ENCODE results near the gene DUSP1.

Gene DUSP1

GRCh38 chr5:172762214-172763119 is 8.5 kb downstream of the DUSP1 start:
- no peak for DNase-seq

GRCh38 chr5:172760959-172761358 is 10.0 kb downstream of the DUSP1 start:
- no peak for DNase-seq

- DNase-seq, result no peak
Measured at GRCh38 chr5:172760136-172760535, 10.9 kb downstream of the DUSP1 start.

GRCh38 chr5:172758834-172759149 is 12.2 kb downstream of the DUSP1 start:
- DNase-seq, result no peak

GRCh38 chr5:172758077-172758833 is 12.7 kb downstream of the DUSP1 start:
- peak; percentile 98 for DNase-seq

GRCh38 chr5:172757394-172758010 is 13.5 kb downstream of the DUSP1 start:
- peak; percentile 29 for DNase-seq

GRCh38 chr5:172756764-172757393 is 14.1 kb downstream of the DUSP1 start:
- no peak for DNase-seq

GRCh38 chr5:172754596-172755356 is 16.2 kb downstream of the DUSP1 start:
- DNase-seq, result no peak

- no peak for DNase-seq
Measured at GRCh38 chr5:172753101-172753500, 17.9 kb downstream of the DUSP1 start.

GRCh38 chr5:172751761-172752510 is 19.1 kb downstream of the DUSP1 start:
- no peak for DNase-seq

- no peak for DNase-seq
Measured at GRCh38 chr5:172749881-172750633, 20.9 kb downstream of the DUSP1 start.

- no peak for DNase-seq
Measured at GRCh38 chr5:172749076-172749475, 21.9 kb downstream of the DUSP1 start.

GRCh38 chr5:172748341-172748843 is 22.6 kb downstream of the DUSP1 start:
- DNase-seq, result no peak

- DNase-seq, result no peak
Measured at GRCh38 chr5:172747471-172747870, 23.5 kb downstream of the DUSP1 start.

- no peak for DNase-seq
Measured at GRCh38 chr5:172746725-172747124, 24.3 kb downstream of the DUSP1 start.

GRCh38 chr5:172745838-172746237 is 25.2 kb downstream of the DUSP1 start:
- no peak for DNase-seq

- DNase-seq, result no peak
Measured at GRCh38 chr5:172745406-172745805, 25.6 kb downstream of the DUSP1 start.

- DNase-seq, result no peak
Measured at GRCh38 chr5:172744123-172745104, 26.6 kb downstream of the DUSP1 start.
